PC-3 (cell line): ENCODE results near the gene ZMIZ2.

Experiments used
- CTCF ChIP-seq: fragments of 300-600 bp; sonication (generic); conservative IDR thresholded peaks from 2 replicates; pipeline ENCODE4 v1.5.1; 2017; ENCODE audit warnings: antibody characterized with exemption, low read depth, mild to moderate bottlenecking, low read length
- EZH2 ChIP-seq: fragments of 300-600 bp; sonication (generic); IDR thresholded peaks from one replicate; pipeline ENCODE4 v1.6.1; 2017; ENCODE audit warnings: antibody characterized with exemption, mild to moderate bottlenecking, low read length; ENCODE audit not compliant: unreplicated experiment

- TF ChIP-seq CTCF (no peak), EZH2 (no peak)
Observed at GRCh38 chr7:44801890-44802289, 53.2 kb downstream of the ZMIZ2 start.
